ENCODE measurements around the gene PGAP6. TPM values are rescaled to one million over a fixed set of nuclear protein-coding genes. Genes with fewer than 3 reads are reported as not detected.

Gene PGAP6
- total RNA-seq, 4 donors from 2014 or later, result 19.9 to 47.6 (median 24.3) TPM

GRCh38 chr16:354971-355461 lies 26.8 kb downstream of the PGAP6 start:
- H3K4me3 ChIP-seq, result no peak overlapping the region
- H3K4me1 ChIP-seq, result peaks cover 0 to 27% (median 13%) of the 10 kb centered on the region in 3 donors
- ATAC-seq, result no peak
- no peak for TF ChIP-seq POLR2AphosphoS5 (IDR thresholded peaks at IDR 0.05)
- TF ChIP-seq EP300 (IDR thresholded peaks at IDR 0.05), result no peak
- no peak for TF ChIP-seq POLR2A (IDR thresholded peaks at IDR 0.05)
- TF ChIP-seq, protein P1, sequence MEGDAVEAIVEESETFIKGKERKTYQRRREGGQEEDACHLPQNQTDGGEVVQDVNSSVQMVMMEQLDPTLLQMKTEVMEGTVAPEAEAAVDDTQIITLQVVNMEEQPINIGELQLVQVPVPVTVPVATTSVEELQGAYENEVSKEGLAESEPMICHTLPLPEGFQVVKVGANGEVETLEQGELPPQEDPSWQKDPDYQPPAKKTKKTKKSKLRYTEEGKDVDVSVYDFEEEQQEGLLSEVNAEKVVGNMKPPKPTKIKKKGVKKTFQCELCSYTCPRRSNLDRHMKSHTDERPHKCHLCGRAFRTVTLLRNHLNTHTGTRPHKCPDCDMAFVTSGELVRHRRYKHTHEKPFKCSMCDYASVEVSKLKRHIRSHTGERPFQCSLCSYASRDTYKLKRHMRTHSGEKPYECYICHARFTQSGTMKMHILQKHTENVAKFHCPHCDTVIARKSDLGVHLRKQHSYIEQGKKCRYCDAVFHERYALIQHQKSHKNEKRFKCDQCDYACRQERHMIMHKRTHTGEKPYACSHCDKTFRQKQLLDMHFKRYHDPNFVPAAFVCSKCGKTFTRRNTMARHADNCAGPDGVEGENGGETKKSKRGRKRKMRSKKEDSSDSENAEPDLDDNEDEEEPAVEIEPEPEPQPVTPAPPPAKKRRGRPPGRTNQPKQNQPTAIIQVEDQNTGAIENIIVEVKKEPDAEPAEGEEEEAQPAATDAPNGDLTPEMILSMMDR (IDR thresholded peaks at IDR 0.05), result no peak
- H3K36me3 ChIP-seq, result peaks cover 0 to 8% of the 10 kb centered on the region in 2 donors
- H3K9me3 ChIP-seq, result no peaks in the 10 kb centered on the region
- 80% methylated on average over 1 to 4 of the region's 10 CpGs for WGBS, 2 donors (ENCODE audit: low coverage in 1 of 2)
- H3K27me3 ChIP-seq, result no peaks in the 10 kb centered on the region
- no peak overlapping the region for H3K27ac ChIP-seq

GRCh38 chr16:354291-354881 lies 27.4 kb downstream of the PGAP6 start:
- 96% methylated on average over 5 of the region's 12 CpGs; no CpG with 5 or more reads in 1 of the 2 donors for WGBS, 2 donors (ENCODE audit: low coverage in 1 of 2)
- peaks cover 0 to 27% (median 13%) of the 10 kb centered on the region in 3 donors for H3K4me1 ChIP-seq
- H3K9me3 ChIP-seq, result no peaks in the 10 kb centered on the region
- H3K4me3 ChIP-seq, result no peak overlapping the region
- H3K27me3 ChIP-seq, result no peaks in the 10 kb centered on the region
- peaks cover 0 to 8% of the 10 kb centered on the region in 2 donors for H3K36me3 ChIP-seq
- TF ChIP-seq EP300 (IDR thresholded peaks at IDR 0.05) (no peak), POLR2AphosphoS5 (IDR thresholded peaks at IDR 0.05) (no peak), POLR2A (IDR thresholded peaks at IDR 0.05) (no peak)
- TF ChIP-seq, protein P1 (IDR thresholded peaks at IDR 0.05), result no peak
- H3K27ac ChIP-seq, result no peak overlapping the region
- no peak for ATAC-seq

GRCh38 chr16:353404-354290 lies 28.1 kb downstream of the PGAP6 start:
- Histone ChIP-seq H3K9me3 (no peaks in the 10 kb centered on the region), H3K4me3 (peak overlapping the region; percentile 25 to 83), H3K27me3 (no peaks in the 10 kb centered on the region), H3K4me1 (peaks cover 0 to 27% (median 13%) of the 10 kb centered on the region in 3 donors), H3K36me3 (peaks cover 0 to 8% of the 10 kb centered on the region in 2 donors), H3K27ac (peak overlapping the region; percentile 10 to 88 (median 82))
- 92 to 100% methylated on average over 2 to 4 of the region's 25 CpGs for WGBS, 2 donors (ENCODE audit: low coverage in 1 of 2)
- ATAC-seq, result no peak
- TF ChIP-seq EP300 (IDR thresholded peaks at IDR 0.05) (no peak), POLR2A (IDR thresholded peaks at IDR 0.05) (no peak), POLR2AphosphoS5 (IDR thresholded peaks at IDR 0.05) (no peak)
- TF ChIP-seq, protein P1 (IDR thresholded peaks at IDR 0.05), result no peak

DNA sequence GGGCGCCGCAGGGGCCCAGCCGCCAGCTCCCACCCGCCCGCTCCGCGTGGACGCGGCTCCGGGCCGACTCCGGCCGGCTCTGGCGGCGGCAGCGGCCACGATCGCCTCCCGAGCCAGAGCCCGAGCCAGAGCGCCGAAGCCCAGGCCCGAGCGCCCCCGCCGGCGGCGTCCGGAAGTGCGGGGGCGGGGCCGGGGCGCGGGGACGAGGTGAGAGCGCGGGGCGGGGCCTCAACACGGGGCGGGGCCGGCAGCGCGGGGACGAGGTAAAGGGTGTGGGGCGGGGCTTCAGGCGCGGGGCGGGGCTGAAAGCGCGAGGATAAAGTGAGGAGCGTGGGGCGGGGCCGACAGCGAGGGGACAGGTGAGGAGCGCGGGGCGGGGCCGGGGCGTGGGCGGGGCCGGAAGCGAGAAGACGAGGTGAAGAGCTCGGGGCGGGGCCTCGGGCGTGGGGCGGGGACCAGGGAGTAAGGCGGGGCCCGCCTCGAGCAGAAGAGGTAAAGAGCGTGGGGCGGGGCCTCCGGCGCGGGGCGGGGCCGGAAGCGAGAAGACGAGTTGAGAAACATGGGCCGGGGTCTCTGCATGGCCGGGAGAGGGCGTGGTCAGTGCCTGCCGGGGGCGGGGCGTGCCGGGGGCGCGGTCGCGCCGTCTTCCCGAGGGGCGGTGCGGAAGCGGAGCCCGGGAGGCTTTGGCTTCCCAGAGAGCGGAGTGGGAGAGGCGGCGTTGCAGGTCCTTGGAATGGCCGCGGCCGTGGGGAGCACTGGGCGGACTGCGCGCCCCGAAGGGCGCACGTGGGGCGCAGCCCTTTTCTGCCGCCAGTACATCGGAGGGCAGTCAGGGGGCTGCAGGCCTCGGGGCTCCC lies 29.0 kb downstream of the PGAP6 start, which contains the start of gene AXIN1:
Gene AXIN1 (minus strand): TSS at position 177 of the 857 bp plus-strand sequence. CDS start 5,698 bp downstream, outside the sequence.
- 0% methylated on average over 1 of the region's 113 CpGs; no CpG with 5 or more reads in 1 of the 2 donors for WGBS, 2 donors (ENCODE audit: low coverage in 1 of 2)
- TF ChIP-seq POLR2AphosphoS5 (IDR thresholded peaks at IDR 0.05) (peak; percentile 30), POLR2A (IDR thresholded peaks at IDR 0.05) (peak; percentile 37 to 39), EP300 (IDR thresholded peaks at IDR 0.05) (no peak)
- TF ChIP-seq, protein P1 (IDR thresholded peaks at IDR 0.05), result peak in 3 of 4 experiments; percentile 59 to 72 (median 65)
- Histone ChIP-seq H3K27me3 (no peaks in the 10 kb centered on the region), H3K4me3 (peak within 1 kb of the TSS; percentile 74 to 83), H3K4me1 (peaks cover 0 to 27% (median 13%) of the 10 kb centered on the region in 3 donors), H3K27ac (peak within 1 kb of the TSS; percentile 10 to 88 (median 84)), H3K9me3 (no peaks in the 10 kb centered on the region), H3K36me3 (peaks cover 0 to 8% of the 10 kb centered on the region in 2 donors)
- peak; percentile 90 for ATAC-seq
